Activated CD4-positive, alpha-beta T cell treated with anti-CD3 and anti-CD28 coated beads for 48 hours (primary cell): Measurements from ENCODE around the gene CRYAB.
A peak's percentile ranks its signal among the peaks of the same experiment; 100 is the strongest.
"Not testable (repeated sequence)": the region's sequence is repeated elsewhere in the genome, so short reads cannot be mapped to it uniquely, and the experiment has no call there.

Experiments used
- DNase-seq: peaks from one replicate; pipeline ENCODE4 v3.0.0-alpha.2; 2020

CRYAB gene

DNA sequence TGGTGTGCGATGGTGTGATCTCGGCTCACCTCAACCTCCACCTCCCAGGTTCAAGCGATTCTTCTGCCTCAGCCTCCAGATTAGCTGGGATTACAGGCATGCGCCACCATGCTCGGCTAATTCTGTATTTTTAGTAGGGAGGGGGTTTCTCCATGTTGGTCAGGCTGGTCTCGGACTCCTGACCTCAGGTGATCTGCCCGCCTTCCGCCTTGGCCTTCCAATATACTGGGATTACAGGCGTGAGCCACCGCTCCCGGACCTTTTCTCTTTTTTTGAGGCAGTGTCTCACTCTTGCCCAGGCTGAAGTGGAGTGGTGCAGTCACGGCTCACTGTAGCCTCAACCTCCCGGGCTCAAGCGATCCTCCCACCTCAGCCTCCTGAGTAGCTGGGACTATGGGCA lies 21.6 kb upstream of the CRYAB start:
- not testable (repeated sequence) for DNase-seq

DNA sequence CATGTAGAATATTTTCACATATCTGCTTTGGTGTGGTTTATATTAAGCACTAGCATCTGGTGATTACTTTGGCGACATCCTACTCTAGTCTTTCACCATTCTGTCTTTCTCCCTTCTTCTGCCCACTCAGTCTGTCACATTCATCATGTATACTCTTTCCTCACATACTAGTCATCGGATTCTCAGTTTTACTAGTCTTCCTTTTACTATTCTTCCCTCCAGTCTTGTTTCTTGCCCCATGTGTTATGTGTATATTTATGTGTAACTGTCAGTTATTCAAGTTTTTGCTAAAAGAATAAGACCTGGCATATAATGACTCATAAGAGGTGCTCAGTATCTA lies 21.0 kb upstream of the CRYAB start:
- DNase-seq: no peak

GRCh38 chr11:111930472-111930871 lies 18.9 kb upstream of the CRYAB start:
- no peak for DNase-seq

- DNase-seq: peak; percentile 96
Observed at GRCh38 chr11:111926505-111927391, 15.2 kb upstream of the CRYAB start.

GRCh38 chr11:111925953-111926352 lies 14.4 kb upstream of the CRYAB start:
- no peak for DNase-seq

- no peak for DNase-seq
Observed at GRCh38 chr11:111923951-111924350, 12.4 kb upstream of the CRYAB start.

DNA sequence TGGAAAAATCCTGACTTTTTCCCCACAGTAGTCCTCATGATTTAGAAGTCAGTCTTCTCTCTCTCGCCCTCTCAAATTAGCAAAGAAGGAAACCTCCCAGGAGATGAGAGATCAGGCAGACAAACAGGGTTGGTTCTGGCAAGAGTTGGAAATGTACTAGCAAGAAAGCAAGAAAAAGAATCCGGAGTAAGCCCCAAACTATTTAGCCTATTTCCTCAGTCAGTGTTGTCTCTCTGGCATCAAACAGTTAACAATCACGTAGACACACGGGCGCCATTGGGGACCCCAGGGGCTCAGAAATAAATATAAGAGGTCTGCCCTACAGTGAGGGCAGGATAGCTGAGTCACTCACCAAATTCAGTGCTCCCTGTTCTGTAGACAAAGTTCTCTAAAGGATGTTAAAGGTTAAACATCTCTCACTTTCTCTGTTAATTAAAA lies 11.8 kb upstream of the CRYAB start:
- no peak for DNase-seq

- no peak for DNase-seq
Observed at GRCh38 chr11:111922803-111923202, 11.2 kb upstream of the CRYAB start.

- no peak for DNase-seq
Observed at GRCh38 chr11:111921541-111922230, 10.1 kb upstream of the CRYAB start.

GRCh38 chr11:111920908-111921307 lies 9.3 kb upstream of the CRYAB start:
- no peak for DNase-seq

DNA sequence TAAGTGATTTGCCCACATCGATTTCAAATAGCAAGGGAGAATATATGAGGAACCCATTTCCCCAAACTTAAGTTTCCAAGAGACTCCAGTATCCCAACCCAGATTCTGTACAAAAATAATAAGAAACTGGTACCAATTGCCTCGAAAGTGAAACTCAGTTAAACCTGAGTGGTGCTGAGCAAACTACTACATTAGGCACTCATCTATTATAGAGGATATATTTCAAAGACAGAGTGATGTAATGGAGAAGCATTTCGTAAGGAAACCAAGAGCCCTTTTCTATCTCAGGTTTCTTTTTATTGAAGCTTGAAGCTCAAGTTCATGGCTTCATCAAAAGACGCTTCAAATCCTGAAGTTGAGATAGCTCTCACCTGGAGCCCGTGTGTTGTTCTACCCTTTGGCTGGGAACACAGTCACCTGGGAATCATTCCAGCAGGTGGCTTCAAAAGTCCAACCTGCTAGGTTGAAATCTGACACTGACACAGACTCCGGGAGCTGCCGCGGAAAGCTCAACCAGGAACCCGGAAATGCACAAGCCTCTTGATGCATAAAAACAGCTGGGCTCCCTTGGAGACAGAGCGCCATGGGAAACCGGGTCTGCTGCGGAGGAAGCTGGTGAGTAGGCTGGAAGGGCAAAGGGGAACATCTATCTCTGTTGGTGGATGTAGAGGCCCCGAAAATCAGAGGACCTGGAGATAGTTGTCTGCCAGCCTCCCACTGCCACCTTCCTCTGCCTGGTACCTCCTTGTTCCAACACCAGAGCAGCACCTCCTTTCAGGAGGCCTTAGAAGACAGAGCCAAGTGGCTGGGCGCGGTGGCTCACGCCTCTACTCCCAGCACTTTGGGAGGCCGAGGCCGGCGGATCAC lies 7.1 kb upstream of the CRYAB start, which contains the start of gene C11orf52:
C11orf52 (plus strand) TSS at position 524 of the 867 bp plus-strand sequence; CDS start at position 584, 60 bp downstream.
- DNase-seq: no peak

- DNase-seq: no peak
Observed at GRCh38 chr11:111917788-111918187, 6.2 kb upstream of the CRYAB start.

- no peak for DNase-seq
Observed at GRCh38 chr11:111917312-111917711, 5.7 kb upstream of the CRYAB start.

DNA sequence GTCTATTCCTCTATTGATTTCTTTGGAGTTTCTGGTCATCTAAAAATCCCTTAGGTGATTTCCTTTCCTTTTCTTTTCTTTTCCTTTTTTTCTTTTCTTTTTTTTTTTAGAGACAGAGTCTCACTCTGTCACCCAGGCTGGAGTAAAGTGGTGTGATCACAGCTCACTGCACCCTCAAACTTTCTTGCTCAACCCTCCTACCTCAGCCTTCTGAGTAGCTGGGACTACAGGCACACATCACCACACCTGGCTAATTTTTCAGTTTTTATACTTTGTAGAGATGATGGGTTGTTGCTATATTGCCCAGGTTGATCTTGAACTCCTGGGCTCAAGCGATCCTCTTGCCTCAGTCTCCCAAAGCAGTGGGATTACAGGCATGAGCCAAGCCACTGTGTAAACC lies 5.2 kb upstream of the CRYAB start:
- DNase-seq: no peak

GRCh38 chr11:111913997-111914396 lies 2.4 kb upstream of the CRYAB start:
- no peak for DNase-seq

DNA sequence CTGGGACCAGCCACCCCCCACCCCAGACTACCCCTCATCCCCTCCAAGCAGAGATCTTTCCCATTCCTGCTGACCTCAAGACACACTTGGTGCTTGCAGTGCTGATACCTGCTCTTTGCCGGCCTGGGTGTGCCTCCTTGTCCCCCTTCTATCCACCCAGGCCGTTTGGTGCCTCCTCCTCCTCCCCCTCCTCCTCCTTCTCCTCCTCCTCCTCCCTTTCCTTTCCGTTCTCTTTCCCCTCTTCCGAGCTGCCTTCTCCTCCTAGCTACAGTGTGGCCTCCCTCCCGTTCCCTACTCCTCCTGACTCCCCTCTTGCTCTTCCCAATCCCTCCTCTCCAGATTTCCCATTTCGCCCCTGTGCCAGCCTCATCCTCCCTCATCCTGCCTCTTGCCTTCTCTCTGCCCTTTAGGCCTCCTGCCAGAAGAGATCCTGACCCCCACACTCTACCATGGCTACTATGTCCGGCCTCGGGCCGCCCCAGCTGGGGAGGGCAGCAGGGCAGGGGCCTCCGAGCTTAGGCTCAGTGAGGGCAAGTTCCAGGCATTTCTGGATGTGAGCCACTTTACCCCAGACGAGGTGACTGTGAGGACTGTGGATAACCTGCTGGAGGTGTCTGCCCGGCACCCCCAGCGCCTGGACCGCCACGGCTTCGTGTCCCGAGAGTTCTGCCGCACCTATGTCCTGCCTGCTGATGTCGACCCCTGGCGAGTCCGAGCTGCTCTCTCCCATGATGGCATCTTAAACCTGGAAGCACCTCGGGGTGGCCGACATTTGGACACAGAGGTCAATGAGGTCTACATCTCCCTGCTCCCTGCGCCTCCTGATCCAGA lies 1.7 kb upstream of the CRYAB start:
- DNase-seq: no peak

GRCh38 chr11:111912535-111912934 lies 965 bp upstream of the CRYAB start, which contains the start of gene HSPB2:
TSS of gene HSPB2 (plus strand) at chr11:111912734. CDS start at chr11:111912830, 96 bp downstream.
- DNase-seq: no peak

DNA sequence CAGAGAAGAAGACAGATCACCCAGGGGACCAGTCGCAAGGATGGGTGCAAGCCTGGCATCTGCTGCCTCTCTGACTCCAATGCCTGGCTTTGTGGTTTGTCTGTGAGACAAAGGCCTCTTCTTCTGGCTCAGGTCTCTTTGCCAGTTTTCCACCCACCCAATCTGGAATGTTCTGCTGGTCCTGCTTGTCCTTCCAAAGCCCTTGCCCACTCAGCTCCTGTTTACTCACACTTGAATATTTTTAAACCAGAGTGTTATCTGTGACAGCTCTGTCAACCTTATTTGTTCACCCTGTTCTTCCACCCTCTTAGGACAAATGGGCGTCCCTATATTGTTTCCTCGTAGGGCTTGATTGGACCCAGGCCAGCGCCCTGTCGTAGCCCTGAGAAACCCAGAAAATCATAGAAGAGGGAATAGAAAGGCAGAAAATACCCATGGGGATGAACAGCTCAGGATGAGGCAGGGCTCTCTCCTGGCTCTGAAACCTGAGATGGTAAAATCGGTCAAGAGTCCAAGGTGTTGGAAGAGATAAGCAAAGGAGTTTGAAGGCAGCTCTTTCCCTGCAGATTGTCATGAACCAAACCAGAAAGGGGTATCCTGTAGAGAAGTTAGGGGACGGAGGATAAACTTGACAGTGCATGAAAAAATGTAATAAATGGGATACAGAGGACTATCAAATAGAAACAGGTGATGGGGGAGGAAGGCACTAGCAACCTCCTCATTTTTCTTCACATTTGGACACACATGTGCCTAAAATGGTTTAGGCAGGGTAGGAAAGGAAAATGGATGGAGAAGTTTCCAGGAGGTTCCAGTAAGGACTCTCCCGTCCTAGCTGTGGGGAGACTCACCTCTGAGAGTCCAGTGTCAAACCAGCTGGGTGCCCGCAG lies 651 bp downstream of the CRYAB start:
- no peak for DNase-seq

- no peak for DNase-seq
Observed at GRCh38 chr11:111909378-111909777, 2.2 kb downstream of the CRYAB start.

DNA sequence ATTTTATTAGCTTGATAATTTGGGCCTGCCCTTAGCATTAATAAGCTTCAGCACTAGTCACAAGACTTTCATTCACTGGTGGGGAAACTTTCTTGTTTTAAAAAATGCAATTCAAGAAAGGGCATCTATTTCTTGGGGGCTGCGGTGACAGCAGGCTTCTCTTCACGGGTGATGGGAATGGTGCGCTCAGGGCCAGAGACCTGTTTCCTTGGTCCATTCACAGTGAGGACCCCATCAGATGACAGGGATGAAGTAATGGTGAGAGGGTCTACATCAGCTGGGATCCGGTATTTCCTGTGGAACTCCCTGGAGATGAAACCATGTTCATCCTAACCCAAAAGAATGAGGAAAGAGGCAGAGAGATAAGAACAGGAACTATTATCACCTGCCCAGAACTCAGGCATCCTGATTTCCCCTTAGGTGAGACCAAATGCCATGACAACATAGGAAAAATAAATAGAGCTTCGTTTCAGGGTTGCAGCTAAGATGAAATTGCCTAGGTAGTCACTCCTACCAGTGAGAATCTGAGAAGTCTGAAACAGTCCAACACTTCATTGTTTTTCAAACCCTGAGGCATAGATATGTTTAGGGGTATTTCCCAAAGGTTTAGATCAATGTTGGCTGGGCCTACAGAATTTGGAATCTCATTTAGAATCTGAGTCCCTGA lies 2.8 kb downstream of the CRYAB start:
- no peak for DNase-seq

- no peak for DNase-seq
Observed at GRCh38 chr11:111906680-111907079, 4.9 kb downstream of the CRYAB start.
